ENCODE measurements around the gene KRT16.
A peak's percentile ranks its signal among the peaks of the same experiment; 100 is the strongest.
"Not testable (repeated sequence)": the region's sequence is repeated elsewhere in the genome, so short reads cannot be mapped to it uniquely, and the experiment has no call there.

KRT16 gene

GRCh38 chr17:41612376-41613160, at the start of gene KRT16:
Gene KRT16, minus strand, starts transcription at chr17:41612767. Its CDS starts 79 bp downstream, at chr17:41612688.
- DNase-seq (ENCODE audit: low spot score): not testable (repeated sequence)

GRCh38 chr17:41660221-41660711, 47.7 kb upstream of the KRT16 start:
- no peak for DNase-seq (ENCODE audit: low spot score)

- DNase-seq (ENCODE audit: low spot score): no peak
Observed at GRCh38 chr17:41659427-41660212, 47.1 kb upstream of the KRT16 start.

- no peak for DNase-seq (ENCODE audit: low spot score)
Observed at GRCh38 chr17:41658846-41659245, 46.3 kb upstream of the KRT16 start.

GRCh38 chr17:41657936-41658335, 45.4 kb upstream of the KRT16 start:
- no peak for DNase-seq (ENCODE audit: low spot score)

- DNase-seq (ENCODE audit: low spot score): no peak
Observed at GRCh38 chr17:41657176-41657754, 44.7 kb upstream of the KRT16 start.

- no peak for DNase-seq (ENCODE audit: low spot score)
Observed at GRCh38 chr17:41656249-41657023, 43.9 kb upstream of the KRT16 start.

GRCh38 chr17:41655611-41656111, 43.1 kb upstream of the KRT16 start:
- DNase-seq (ENCODE audit: low spot score): no peak

GRCh38 chr17:41654678-41655607, 42.4 kb upstream of the KRT16 start:
- DNase-seq (ENCODE audit: low spot score): no peak

- no peak for DNase-seq (ENCODE audit: low spot score)
Observed at GRCh38 chr17:41653892-41654677, 41.5 kb upstream of the KRT16 start.

- DNase-seq (ENCODE audit: low spot score): no peak
Observed at GRCh38 chr17:41653421-41653820, 40.9 kb upstream of the KRT16 start.

- DNase-seq (ENCODE audit: low spot score): no peak
Observed at GRCh38 chr17:41652461-41652970, 39.9 kb upstream of the KRT16 start.

GRCh38 chr17:41651625-41652460, 39.3 kb upstream of the KRT16 start:
- DNase-seq (ENCODE audit: low spot score): no peak

GRCh38 chr17:41650794-41651624, 38.4 kb upstream of the KRT16 start:
- no peak for DNase-seq (ENCODE audit: low spot score)

- no peak for DNase-seq (ENCODE audit: low spot score)
Observed at GRCh38 chr17:41649923-41650519, 37.5 kb upstream of the KRT16 start.

- DNase-seq (ENCODE audit: low spot score): peak; percentile 82
Observed at GRCh38 chr17:41648411-41649195, 36.0 kb upstream of the KRT16 start.
